Right cardiac atrium (tissue), 5 donors: ENCODE data around the gene SCRN2. TPM values are rescaled to one million over a fixed set of nuclear protein-coding genes. Genes with fewer than 3 reads are reported as not detected.

Source experiments
- ATAC-seq, 2 donors: fragments of 200-7000 bp; cut with Tn5 transposase; one replicate each; pipeline versions ENCODE4 v1.8.0 to v1.9.1; 2020; ENCODE audit warnings: moderate library complexity in 2 of 2, mild to moderate bottlenecking in 1 of 2
- DNase-seq, 3 donors: peaks; one replicate each; pipeline ENCODE4 v3.0.0-alpha.2; 2020
- H3K27ac ChIP-seq: one replicate; pipeline ENCODE4 v1.5.1; 2013; ENCODE audit warnings: mild to moderate bottlenecking, low read length, control low read depth, moderate library complexity
- H3K27me3 ChIP-seq: one replicate; pipeline ENCODE4 v1.6.1; 2013; ENCODE audit not compliant: control insufficient read depth, insufficient read depth
- H3K4me1 ChIP-seq: one replicate; pipeline ENCODE4 v1.6.1; 2013; ENCODE audit warnings: low read length; ENCODE audit not compliant: control insufficient read depth, insufficient read depth
- H3K4me3 ChIP-seq: one replicate; pipeline ENCODE4 v1.5.1; 2013; ENCODE audit warnings: low read length, control low read depth
- H3K9me3 ChIP-seq: one replicate; pipeline ENCODE4 v1.6.1; 2013; ENCODE audit warnings: low read length; ENCODE audit not compliant: control insufficient read depth
- WGBS: extraction: QIAGEN DNeasy Blood & Tissue Kit; methylation state at CpG from one replicate; pipeline ENCODE4 v1.1.7; 2013; 5-methylcytosine and 5-hydroxymethylcytosine counted together
- intact Hi-C, 4 donors: fragments of 100-400 bp; cut with DNase I; formaldehyde crosslinking; loops; one replicate each; pipeline versions ENCODE4 v1.11.0 to v1.14.0; 2022 to 2023
- polyA plus RNA-seq: library from polyadenylated mRNA; stranded (reverse); fragments of 200-250 nt; gene quantifications from one replicate; pipeline ENCODE4 v1.2.3, GENCODE V29; 2013
- total RNA-seq, 4 donors: library from RNA; stranded (reverse); fragmentation: NEBNext Ultra II Directional; extraction: Animal tissue kit (Norgen Biotek cat#: 25700); gene quantifications; one replicate each; pipeline ENCODE4 v1.2.1, GENCODE V29; 2021
- donor health status: healthy with polysubstance abuse.
- donor health status: DM: no; HTN: yes; CAD: no.
- donor health status: DM: no; HTN: no; CAD: no.
- donor health status: DM: no; HTN: yes; CAD: no; lungs with severe emphysema.
- donor health status: DM: yes; HTN: yes; CAD: no.

Gene SCRN2
- total and polyA plus RNA-seq, 5 donors: 36.6 to 62.3 (median 43.4) TPM

DNA sequence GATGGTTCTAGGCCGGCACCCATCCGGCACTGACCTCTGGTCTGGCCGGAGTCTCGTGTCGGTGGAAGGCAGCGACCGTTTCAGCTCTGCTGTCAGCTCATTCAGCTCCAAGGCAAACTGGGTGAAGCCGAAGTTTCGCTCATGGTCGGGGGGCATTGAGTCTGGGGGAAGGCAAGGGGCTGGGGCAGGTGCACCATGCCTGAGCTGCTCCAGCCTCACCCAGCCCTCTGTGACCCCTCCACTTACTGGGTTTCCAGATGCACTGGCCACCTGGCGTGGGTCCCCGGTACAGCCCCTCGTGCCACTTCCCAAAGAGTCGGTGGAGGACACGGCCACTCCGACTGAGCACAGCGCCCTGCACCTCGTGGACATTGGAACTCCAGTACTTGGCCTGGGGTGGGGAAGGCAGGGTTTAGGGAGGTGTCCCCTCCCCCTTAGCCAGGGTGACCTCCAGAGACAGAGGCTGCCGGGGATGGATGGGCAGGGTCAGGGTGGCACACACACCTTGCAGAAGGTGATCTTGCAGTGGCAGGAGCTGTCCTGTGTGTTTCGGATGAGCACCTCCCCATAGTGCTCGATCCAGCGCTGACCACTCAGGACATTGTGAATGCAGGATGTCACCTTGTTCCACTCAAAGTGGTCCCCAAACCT lies 32.1 kb downstream of the SCRN2 start:
- H3K9me3 ChIP-seq: no peaks in the 10 kb centered on the region
- H3K27ac ChIP-seq: no peak overlapping the region
- peaks cover 2% of the 10 kb centered on the region for H3K4me1 ChIP-seq
- WGBS: 95% methylated on average over 22 of the region's 22 CpGs
- H3K4me3 ChIP-seq: no peak overlapping the region
- DNase-seq (peak in 1 of 3 donors; percentile 55), ATAC-seq (no peak)
- intact Hi-C loops: loop anchor here in 1 of 4 donors (10.0 kb wide), 1 partner anchor 134 kb away; no protein-coding TSS in a partner anchor
- H3K27me3 ChIP-seq: no peaks in the 10 kb centered on the region

DNA sequence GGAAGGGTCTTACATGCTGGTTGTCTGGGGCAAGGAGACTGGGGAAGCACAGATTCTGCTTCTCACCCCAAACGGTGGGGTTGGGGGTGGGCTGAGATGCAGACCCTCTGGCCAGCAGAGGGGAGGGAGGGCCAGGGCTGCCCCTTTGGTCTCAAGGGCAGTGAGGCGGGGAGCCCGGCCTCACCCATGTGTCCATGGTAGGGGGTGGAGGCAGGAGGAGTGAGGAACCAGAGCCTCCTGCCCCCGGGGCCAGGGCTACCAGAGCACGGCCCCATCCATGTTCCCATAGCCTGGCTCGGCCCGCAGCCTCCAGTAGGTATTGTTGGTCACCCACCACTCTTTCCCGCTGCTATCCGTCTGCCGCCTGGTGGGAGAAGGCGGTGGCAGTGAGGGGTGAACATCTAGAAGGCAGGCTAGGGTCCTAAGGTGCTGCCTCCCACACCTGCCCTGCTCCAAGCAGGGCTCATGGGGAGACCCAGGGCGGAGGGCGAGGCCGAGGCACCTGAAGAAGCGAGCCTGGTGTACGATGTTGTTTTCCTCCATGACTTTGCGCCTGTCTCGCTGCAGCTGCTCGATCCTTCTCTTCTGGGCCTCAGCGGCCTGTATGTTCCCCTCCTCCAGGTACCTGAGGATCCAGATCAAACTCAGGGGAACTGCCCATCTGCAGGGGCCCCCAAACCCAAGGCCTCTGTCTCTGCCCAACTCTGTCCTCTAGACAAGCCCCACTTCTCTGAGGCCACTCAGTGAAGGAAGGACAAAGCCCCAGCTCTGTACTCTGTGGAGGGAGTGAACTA lies 32.8 kb downstream of the SCRN2 start:
- Histone ChIP-seq H3K4me3 (no peak overlapping the region), H3K4me1 (peaks cover 2% of the 10 kb centered on the region), H3K27ac (no peak overlapping the region), H3K9me3 (no peaks in the 10 kb centered on the region), H3K27me3 (no peaks in the 10 kb centered on the region)
- DNase-seq (peak in 1 of 3 donors; percentile 57), ATAC-seq (no peak)
- intact Hi-C loops: loop anchor here in 1 of 4 donors (10.0 kb wide), 1 partner anchor 133 kb away; no protein-coding TSS in a partner anchor
- WGBS: 95% methylated on average over 20 of the region's 20 CpGs

GRCh38 chr17:47807421-47807820 lies 33.7 kb downstream of the SCRN2 start:
- WGBS: 86% methylated on average over 11 of the region's 11 CpGs
- no peak overlapping the region for H3K4me3 ChIP-seq
- DNase-seq (no peak), ATAC-seq (no peak)
- no peak overlapping the region for H3K27ac ChIP-seq
- intact Hi-C loops: loop anchor here in 1 of 4 donors (10.0 kb wide), 1 partner anchor 133 kb away; no protein-coding TSS in a partner anchor
- H3K4me1 ChIP-seq: peaks cover 2% of the 10 kb centered on the region
- H3K27me3 ChIP-seq: no peaks in the 10 kb centered on the region
- no peaks in the 10 kb centered on the region for H3K9me3 ChIP-seq

DNA sequence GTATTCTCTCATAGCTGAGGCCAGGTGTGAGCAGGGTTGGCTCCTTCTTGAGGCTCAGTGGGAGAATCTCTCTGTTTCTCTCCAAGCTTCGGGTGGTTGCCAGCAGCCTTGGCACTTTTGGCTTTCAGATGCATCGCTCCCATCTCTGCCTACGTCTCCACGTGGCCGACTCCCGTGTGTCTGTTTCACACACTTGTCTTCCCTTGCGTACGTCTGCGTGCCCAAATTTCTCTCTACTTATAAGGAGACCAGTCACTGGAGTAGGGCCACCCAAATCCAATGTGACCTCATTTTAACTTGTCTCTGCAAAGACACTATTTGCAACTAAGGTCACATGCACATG lies 34.2 kb downstream of the SCRN2 start:
- ATAC-seq (no peak), DNase-seq (no peak)
- Histone ChIP-seq H3K4me1 (peaks cover 2% of the 10 kb centered on the region), H3K4me3 (no peak overlapping the region), H3K9me3 (no peaks in the 10 kb centered on the region), H3K27me3 (no peaks in the 10 kb centered on the region), H3K27ac (no peak overlapping the region)
- WGBS: 87% methylated on average over 9 of the region's 9 CpGs
- intact Hi-C loops: loop anchor here in 1 of 4 donors (10.0 kb wide), 1 partner anchor 132 kb away; no protein-coding TSS in a partner anchor

- Histone ChIP-seq H3K27ac (peak overlapping the region; percentile 54), H3K4me3 (no peak overlapping the region), H3K27me3 (no peaks in the 10 kb centered on the region), H3K4me1 (peaks cover 2% of the 10 kb centered on the region), H3K9me3 (no peaks in the 10 kb centered on the region)
- ATAC-seq (no peak), DNase-seq (no peak)
- intact Hi-C loops: loop anchor here in 1 of 4 donors (10.0 kb wide), 1 partner anchor 131 kb away; no protein-coding TSS in a partner anchor
- WGBS: 81% methylated on average over 16 of the region's 16 CpGs
Observed at GRCh38 chr17:47806026-47806912, 34.8 kb downstream of the SCRN2 start.

DNA sequence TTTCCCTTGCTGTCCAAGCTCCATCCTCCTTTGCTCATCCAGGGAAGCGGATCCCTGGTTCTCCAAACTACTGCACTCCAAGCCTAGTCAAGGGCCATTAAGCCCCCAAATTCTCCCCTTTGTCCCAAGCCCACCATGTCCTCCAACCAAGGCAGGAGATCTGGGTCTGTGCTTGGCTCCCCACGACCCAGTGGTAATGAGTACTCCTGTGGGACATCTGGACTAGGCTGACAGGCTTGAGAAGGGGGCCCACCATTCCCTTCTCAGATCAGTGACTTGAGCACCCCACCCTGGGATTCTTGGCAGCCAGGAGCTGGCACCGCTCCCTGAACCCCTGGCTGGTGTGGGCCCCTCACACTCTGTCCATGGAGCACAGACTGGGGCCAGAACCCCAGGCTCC lies 36.6 kb downstream of the SCRN2 start:
- H3K4me1 ChIP-seq: peaks cover 2% of the 10 kb centered on the region
- no peaks in the 10 kb centered on the region for H3K27me3 ChIP-seq
- 72% methylated on average over 3 of the region's 3 CpGs for WGBS
- H3K9me3 ChIP-seq: no peaks in the 10 kb centered on the region
- no peak for DNase-seq
- no peak overlapping the region for H3K4me3 ChIP-seq
- intact Hi-C loops: loop anchor here in 1 of 4 donors (10.0 kb wide), 1 partner anchor 130 kb away; no protein-coding TSS in a partner anchor
- no peak for ATAC-seq
- H3K27ac ChIP-seq: no peak overlapping the region

DNA sequence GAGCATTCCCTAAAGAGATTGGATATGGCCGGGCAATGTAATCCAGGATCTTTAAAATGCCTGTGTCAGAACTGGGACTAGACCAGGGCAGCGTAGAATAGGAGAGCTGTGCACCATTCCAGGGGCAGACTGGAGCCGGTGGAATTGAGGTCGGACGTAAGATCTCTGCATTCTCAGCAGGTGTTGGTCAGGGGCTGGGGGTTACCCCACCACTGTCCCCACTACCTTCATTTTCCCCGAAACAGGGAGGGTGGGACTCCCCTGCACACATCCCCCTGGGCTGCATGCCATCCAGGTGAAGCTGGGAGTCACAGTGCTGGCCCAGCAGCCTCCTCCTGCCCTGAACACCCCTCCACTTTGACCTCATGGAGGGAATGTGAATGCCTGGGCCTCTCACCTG lies 37.3 kb downstream of the SCRN2 start:
- Histone ChIP-seq H3K4me3 (no peak overlapping the region), H3K4me1 (peaks cover 2% of the 10 kb centered on the region), H3K9me3 (no peaks in the 10 kb centered on the region), H3K27ac (no peak overlapping the region), H3K27me3 (no peaks in the 10 kb centered on the region)
- DNase-seq (no peak), ATAC-seq (no peak)
- WGBS: 74% methylated on average over 6 of the region's 6 CpGs
- intact Hi-C loops: loop anchor here in 1 of 4 donors (10.0 kb wide), 1 partner anchor 129 kb away; no protein-coding TSS in a partner anchor

GRCh38 chr17:47803201-47803600 lies 37.9 kb downstream of the SCRN2 start:
- H3K4me1 ChIP-seq: peaks cover 2% of the 10 kb centered on the region

GRCh38 chr17:47802341-47803022 lies 38.6 kb downstream of the SCRN2 start:
- Histone ChIP-seq H3K4me3 (no peak overlapping the region), H3K4me1 (peaks cover 2% of the 10 kb centered on the region), H3K27ac (no peak overlapping the region), H3K27me3 (no peaks in the 10 kb centered on the region), H3K9me3 (no peaks in the 10 kb centered on the region)
- no peak for DNase-seq
- ATAC-seq: peak; percentile 23 to 52
- intact Hi-C loops: loop anchor here in 1 of 4 donors (10.0 kb wide), 1 partner anchor 128 kb away; no protein-coding TSS in a partner anchor
- WGBS: 32% methylated on average over 9 of the region's 9 CpGs

More at GRCh38 chr17:47803201-47803600, 37.9 kb downstream of the SCRN2 start:
- intact Hi-C loops: loop anchor here in 1 of 4 donors (10.0 kb wide), 1 partner anchor 128 kb away; no protein-coding TSS in a partner anchor
- no peaks in the 10 kb centered on the region for H3K9me3 ChIP-seq
- no peak for ATAC-seq
- no peak overlapping the region for H3K4me3 ChIP-seq
- 59% methylated on average over 5 of the region's 5 CpGs for whole genome bisulfite sequencing
- H3K27me3 ChIP-seq: no peaks in the 10 kb centered on the region
- DNase-seq: no peak
- H3K27ac ChIP-seq: no peak overlapping the region

- ATAC-seq (no peak), DNase-seq (no peak)
- Histone ChIP-seq H3K9me3 (no peaks in the 10 kb centered on the region), H3K27ac (no peak overlapping the region), H3K4me1 (peaks cover 2% of the 10 kb centered on the region), H3K4me3 (no peak overlapping the region), H3K27me3 (no peaks in the 10 kb centered on the region)
- intact Hi-C loops: loop anchor here in 1 of 4 donors (10.0 kb wide), 1 partner anchor 127 kb away; no protein-coding TSS in a partner anchor
- WGBS: 56% methylated on average over 6 of the region's 6 CpGs
Observed at GRCh38 chr17:47801906-47802305, 39.2 kb downstream of the SCRN2 start.
